RWPE2 (cell line): Measurements from ENCODE around the gene LRP1B.
"Not testable (repeated sequence)": the region's sequence is repeated elsewhere in the genome, so short reads cannot be mapped to it uniquely, and the experiment has no call there.

ENCODE experiments used
- ATAC-seq: fragments of 200-7000 bp; cut with Tn5 transposase; 3 replicates; pipeline ENCODE4 v1.9.1; 2021; ENCODE audit warnings: low read depth
- DNase-seq: peaks from one replicate; pipeline ENCODE4 v3.0.0-alpha.2; 2020; ENCODE audit warnings: low spot score
- H3K27ac ChIP-seq: fragments of 450-650 bp; 2 replicates; pipeline ENCODE4 v1.5.1; 2017; ENCODE audit warnings: mild to moderate bottlenecking; ENCODE audit not compliant: poor library complexity, severe bottlenecking
- H3K27me3 ChIP-seq: fragments of 250-450 bp; sonication (Bioruptor Pico); 2 replicates; pipeline ENCODE4 v1.5.1; 2021; ENCODE audit warnings: mild to moderate bottlenecking, moderate library complexity; ENCODE audit not compliant: insufficient read depth, poor library complexity, severe bottlenecking
- H3K36me3 ChIP-seq: fragments of 250-450 bp; sonication (Bioruptor Pico); 2 replicates; pipeline ENCODE4 v1.5.1; 2020; ENCODE audit warnings: low read depth, mild to moderate bottlenecking, moderate library complexity
- H3K4me1 ChIP-seq: fragments of 250-450 bp; sonication (Bioruptor Pico); 2 replicates; pipeline ENCODE4 v1.5.1; 2021; ENCODE audit warnings: mild to moderate bottlenecking, moderate library complexity; ENCODE audit not compliant: insufficient read depth, poor library complexity, severe bottlenecking
- H3K4me3 ChIP-seq: fragments of 250-450 bp; sonication (Bioruptor Pico); 2 replicates; pipeline ENCODE4 v1.5.1; 2021; ENCODE audit warnings: mild to moderate bottlenecking, moderate library complexity; ENCODE audit not compliant: severe bottlenecking
- H3K9me3 ChIP-seq: fragments of 250-450 bp; sonication (Bioruptor Pico); 2 replicates; pipeline ENCODE4 v1.5.1; 2021; ENCODE audit warnings: mild to moderate bottlenecking, moderate library complexity; ENCODE audit not compliant: severe bottlenecking
- TF ChIP-seq, protein P1 (sequence below): fragments of 450-650 bp; IDR thresholded peaks from one replicate; pipeline ENCODE4 v1.5.1; 2017; ENCODE audit warnings: mild to moderate bottlenecking, moderate library complexity; ENCODE audit not compliant: poor library complexity, severe bottlenecking

The LRP1B gene

DNA sequence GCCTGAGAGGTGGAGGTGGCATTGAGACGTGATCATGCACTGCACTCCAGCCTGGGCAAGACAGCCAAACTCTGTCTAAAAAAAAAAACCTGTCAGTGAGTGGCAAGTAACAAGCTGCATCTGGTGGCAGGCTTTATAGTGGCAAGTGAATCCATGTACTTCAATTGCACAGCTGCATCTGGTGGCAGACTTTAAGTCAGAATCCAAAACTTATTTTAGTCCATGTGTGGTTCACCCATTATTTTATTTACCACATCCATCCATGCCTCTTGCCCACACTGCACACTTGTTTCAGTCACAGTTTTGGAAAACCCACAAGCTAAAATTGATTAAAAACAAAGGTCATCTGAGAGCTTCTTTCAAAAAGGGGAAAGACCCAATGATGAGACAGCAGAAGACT, 1714.2 kb downstream of the LRP1B start:
- no peaks in the 10 kb centered on the region for H3K9me3 ChIP-seq
- no peak overlapping the region for H3K27ac ChIP-seq
- no peaks in the 10 kb centered on the region for H3K27me3 ChIP-seq
- no peaks in the 10 kb centered on the region for H3K4me1 ChIP-seq
- ATAC-seq: no peak
- H3K4me3 ChIP-seq: no peak overlapping the region
- TF ChIP-seq, protein P1, sequence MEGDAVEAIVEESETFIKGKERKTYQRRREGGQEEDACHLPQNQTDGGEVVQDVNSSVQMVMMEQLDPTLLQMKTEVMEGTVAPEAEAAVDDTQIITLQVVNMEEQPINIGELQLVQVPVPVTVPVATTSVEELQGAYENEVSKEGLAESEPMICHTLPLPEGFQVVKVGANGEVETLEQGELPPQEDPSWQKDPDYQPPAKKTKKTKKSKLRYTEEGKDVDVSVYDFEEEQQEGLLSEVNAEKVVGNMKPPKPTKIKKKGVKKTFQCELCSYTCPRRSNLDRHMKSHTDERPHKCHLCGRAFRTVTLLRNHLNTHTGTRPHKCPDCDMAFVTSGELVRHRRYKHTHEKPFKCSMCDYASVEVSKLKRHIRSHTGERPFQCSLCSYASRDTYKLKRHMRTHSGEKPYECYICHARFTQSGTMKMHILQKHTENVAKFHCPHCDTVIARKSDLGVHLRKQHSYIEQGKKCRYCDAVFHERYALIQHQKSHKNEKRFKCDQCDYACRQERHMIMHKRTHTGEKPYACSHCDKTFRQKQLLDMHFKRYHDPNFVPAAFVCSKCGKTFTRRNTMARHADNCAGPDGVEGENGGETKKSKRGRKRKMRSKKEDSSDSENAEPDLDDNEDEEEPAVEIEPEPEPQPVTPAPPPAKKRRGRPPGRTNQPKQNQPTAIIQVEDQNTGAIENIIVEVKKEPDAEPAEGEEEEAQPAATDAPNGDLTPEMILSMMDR: no peak
- no peak for DNase-seq
- no peaks in the 10 kb centered on the region for H3K36me3 ChIP-seq

DNA sequence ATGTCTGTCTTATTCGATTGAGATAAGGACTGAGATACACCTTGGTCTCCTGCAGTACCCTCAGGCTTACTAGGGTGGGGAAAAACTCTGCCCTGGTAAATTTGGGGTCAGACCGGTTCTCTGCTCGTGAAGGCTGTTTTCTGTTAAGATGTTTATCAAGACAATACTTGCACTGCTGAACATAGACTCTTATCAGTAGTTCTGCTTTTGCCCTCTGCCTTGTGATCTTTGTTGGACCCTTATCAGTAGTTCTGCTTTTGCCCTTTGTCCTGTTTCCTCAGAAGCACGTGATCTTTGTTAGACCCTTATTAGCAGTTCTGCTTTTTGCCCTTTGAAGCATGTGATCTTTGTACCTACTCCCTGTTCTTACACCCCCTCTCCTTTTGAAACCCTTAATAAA, 1715.8 kb downstream of the LRP1B start:
- H3K36me3 ChIP-seq, H3K4me3 ChIP-seq, H3K4me1 ChIP-seq, H3K27me3 ChIP-seq, H3K9me3 ChIP-seq, ATAC-seq, H3K27ac ChIP-seq, DNase-seq: not testable (repeated sequence)

DNA sequence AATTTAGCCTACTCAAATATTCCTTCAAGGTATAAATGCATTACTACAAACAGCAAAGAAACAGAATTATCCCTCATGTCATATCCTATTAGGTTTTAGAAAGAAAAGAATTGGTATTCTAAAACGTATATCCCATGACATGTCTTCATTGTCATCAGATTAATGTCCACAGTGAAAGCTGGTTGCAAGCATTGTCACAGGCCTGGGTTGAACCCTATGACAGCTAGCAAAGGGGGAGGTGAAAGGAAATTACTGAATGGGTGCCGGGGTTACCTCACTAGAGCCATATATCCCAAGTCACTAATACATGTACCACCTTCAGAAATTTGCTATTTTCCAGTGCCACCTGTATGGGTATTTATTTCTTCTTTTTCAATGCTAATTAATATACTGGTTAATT, 1720.1 kb downstream of the LRP1B start:
- no peak overlapping the region for H3K27ac ChIP-seq
- TF ChIP-seq, protein P1: no peak
- ATAC-seq: no peak
- no peak overlapping the region for H3K4me3 ChIP-seq
- no peaks in the 10 kb centered on the region for H3K4me1 ChIP-seq
- H3K27me3 ChIP-seq: no peaks in the 10 kb centered on the region
- H3K36me3 ChIP-seq: no peaks in the 10 kb centered on the region
- no peak for DNase-seq
- H3K9me3 ChIP-seq: no peaks in the 10 kb centered on the region

DNA sequence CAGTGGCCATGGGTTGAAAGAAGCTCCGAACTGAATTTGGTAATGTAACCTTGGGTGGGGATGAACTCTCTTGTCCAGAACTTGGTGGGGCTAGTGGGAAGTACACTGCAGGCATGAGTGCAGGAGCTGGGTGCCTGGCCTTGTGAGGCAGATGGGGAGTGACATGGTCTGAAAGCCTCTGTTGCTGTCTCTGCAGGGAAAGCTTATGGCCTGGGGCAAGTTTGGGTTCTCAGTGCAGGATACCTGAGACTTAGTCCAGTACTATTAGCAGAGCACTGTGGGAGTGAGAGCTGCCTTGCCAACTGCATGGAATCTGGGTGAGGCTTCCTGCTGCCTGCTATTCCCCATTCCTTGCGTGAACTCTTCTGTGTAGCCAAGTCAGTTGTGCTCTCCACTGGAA, 1729.8 kb downstream of the LRP1B start:
- ATAC-seq: no peak
- no peaks in the 10 kb centered on the region for H3K27me3 ChIP-seq

DNA sequence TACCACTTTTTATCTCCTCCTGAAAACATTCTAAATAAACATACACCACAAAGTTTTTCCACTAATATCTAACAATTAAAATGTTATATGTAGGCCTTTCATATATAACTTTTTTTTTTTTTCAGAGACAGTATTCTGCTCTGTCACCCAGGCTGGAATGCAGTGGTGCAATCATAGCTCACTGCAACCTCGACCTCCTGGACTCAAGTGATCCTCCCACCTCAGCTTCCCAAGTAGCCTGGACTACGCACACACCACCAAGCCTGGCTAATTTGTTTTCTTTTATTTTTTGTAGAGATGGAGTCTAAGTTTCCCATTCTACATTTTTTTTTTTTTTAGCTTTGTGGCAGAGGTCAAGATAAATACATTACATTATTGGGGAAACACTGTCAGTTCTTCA, 1738.0 kb downstream of the LRP1B start:
- Histone ChIP-seq H3K27ac (no peak overlapping the region), H3K36me3 (no peaks in the 10 kb centered on the region), H3K4me1 (no peaks in the 10 kb centered on the region), H3K27me3 (no peaks in the 10 kb centered on the region), H3K9me3 (no peaks in the 10 kb centered on the region), H3K4me3 (no peak overlapping the region)
- ATAC-seq (no peak), DNase-seq (no peak)
- TF ChIP-seq, protein P1: no peak

More for the DNA sequence above, 1729.8 kb downstream of the LRP1B start:
- Histone ChIP-seq H3K4me3 (no peak overlapping the region), H3K9me3 (no peaks in the 10 kb centered on the region), H3K36me3 (no peaks in the 10 kb centered on the region), H3K27ac (no peak overlapping the region), H3K4me1 (no peaks in the 10 kb centered on the region)
- DNase-seq: no peak
- TF ChIP-seq, protein P1: no peak
